IPS-18c (cell line): Measurements from ENCODE around the gene ANKRD24.
A peak's percentile ranks its signal among the peaks of the same experiment; 100 is the strongest.
"Not testable (repeated sequence)": the region's sequence is repeated elsewhere in the genome, so short reads cannot be mapped to it uniquely, and the experiment has no call there.

Experiments used
- H3K4me3 ChIP-seq: 2 replicates; pipeline ENCODE4 v1.7.0; 2013; ENCODE audit warnings: low read depth, mild to moderate bottlenecking, low read length, moderate library complexity; ENCODE audit not compliant: insufficient read depth
- H3K9me3 ChIP-seq: one replicate; pipeline ENCODE4 v1.6.1; 2013; ENCODE audit warnings: mild to moderate bottlenecking, low read length, moderate library complexity; ENCODE audit not compliant: control insufficient read depth, insufficient read depth

The ANKRD24 gene

GRCh38 chr19:4234862-4235201, 52.3 kb downstream of the ANKRD24 start:
- H3K9me3 ChIP-seq, result no peaks in the 10 kb centered on the region
- no peak overlapping the region for H3K4me3 ChIP-seq

- H3K9me3 ChIP-seq, H3K4me3 ChIP-seq: not testable (repeated sequence)
These were observed 55.0 kb downstream of the ANKRD24 start for GRCh38 chr19:4237510-4237909.

GRCh38 chr19:4238831-4239230, 56.3 kb downstream of the ANKRD24 start:
- Histone ChIP-seq H3K9me3 (peaks cover 2% of the 10 kb centered on the region), H3K4me3 (no peak overlapping the region)

- no peak overlapping the region for H3K4me3 ChIP-seq
These were observed 59.4 kb downstream of the ANKRD24 start for GRCh38 chr19:4241824-4242430.

GRCh38 chr19:4245938-4246337, 63.4 kb downstream of the ANKRD24 start:
- H3K4me3 ChIP-seq, result not testable (repeated sequence)

More at GRCh38 chr19:4241824-4242430, 59.4 kb downstream of the ANKRD24 start:
- H3K9me3 ChIP-seq, result peaks cover 2% of the 10 kb centered on the region

GRCh38 chr19:4246767-4247593, 64.5 kb downstream of the ANKRD24 start, which contains the start of gene YJU2:
YJU2 (plus strand) TSS chr19:4247080; CDS start chr19:4247147, 67 bp downstream.
- Histone ChIP-seq H3K9me3 (peaks cover under 1% of the 10 kb centered on the region), H3K4me3 (peak within 1 kb of the TSS; percentile 86)

More at GRCh38 chr19:4245938-4246337, 63.4 kb downstream of the ANKRD24 start:
- not testable (repeated sequence) for H3K9me3 ChIP-seq

GRCh38 chr19:4256563-4256962, 74.1 kb downstream of the ANKRD24 start:
- peaks cover 3% of the 10 kb centered on the region for H3K9me3 ChIP-seq
- H3K4me3 ChIP-seq, result no peak overlapping the region

- Histone ChIP-seq H3K4me3 (no peak overlapping the region), H3K9me3 (peaks cover 3% of the 10 kb centered on the region)
These were observed 74.5 kb downstream of the ANKRD24 start for GRCh38 chr19:4257025-4257424.

GRCh38 chr19:4258181-4258580, 75.7 kb downstream of the ANKRD24 start:
- Histone ChIP-seq H3K9me3 (peaks cover 3% of the 10 kb centered on the region), H3K4me3 (no peak overlapping the region)

- no peak overlapping the region for H3K4me3 ChIP-seq
- H3K9me3 ChIP-seq, result peaks cover 3% of the 10 kb centered on the region
These were observed 78.2 kb downstream of the ANKRD24 start for GRCh38 chr19:4260613-4261191.

GRCh38 chr19:4264812-4265211, 82.3 kb downstream of the ANKRD24 start:
- Histone ChIP-seq H3K4me3 (no peak overlapping the region), H3K9me3 (no peaks in the 10 kb centered on the region)

- Histone ChIP-seq H3K9me3 (no peaks in the 10 kb centered on the region), H3K4me3 (no peak overlapping the region)
These were observed 83.9 kb downstream of the ANKRD24 start for GRCh38 chr19:4266253-4267000.

- H3K4me3 ChIP-seq, result no peak overlapping the region
- H3K9me3 ChIP-seq, result no peaks in the 10 kb centered on the region
These were observed 84.8 kb downstream of the ANKRD24 start for GRCh38 chr19:4267101-4267900.

- Histone ChIP-seq H3K4me3 (no peak overlapping the region), H3K9me3 (no peaks in the 10 kb centered on the region)
These were observed 85.7 kb downstream of the ANKRD24 start for GRCh38 chr19:4267901-4268815.

- H3K4me3 ChIP-seq, result no peak overlapping the region
- no peaks in the 10 kb centered on the region for H3K9me3 ChIP-seq
These were observed 86.4 kb downstream of the ANKRD24 start for GRCh38 chr19:4268816-4269430.
